Renal cortical epithelial cell (primary cell): Measurements from ENCODE around the gene THRB. TPM values are rescaled to one million over a fixed set of nuclear protein-coding genes. Genes with fewer than 3 reads are reported as not detected.

Source experiments
- DNase-seq: peaks from one replicate; pipeline ENCODE4 v3.0.0-alpha.2; 2011; ENCODE audit warnings: low read depth
- total RNA-seq: library from RNA; depleted of rRNA; stranded (reverse); fragments of >200 nt; gene quantifications from 2 replicates; pipeline ENCODE4 v1.2.3, GENCODE V29; 2014

Gene THRB
- total RNA-seq, 1 donor from 2014 or later: 46.1 TPM

- no peak for DNase-seq
Measured at GRCh38 chr3:24352893-24353553, 141.6 kb downstream of the THRB start.

GRCh38 chr3:24351779-24352469 is 142.7 kb downstream of the THRB start:
- DNase-seq: no peak

GRCh38 chr3:24349367-24350019 is 145.2 kb downstream of the THRB start:
- no peak for DNase-seq

GRCh38 chr3:24348348-24348747 is 146.3 kb downstream of the THRB start:
- DNase-seq: no peak

- no peak for DNase-seq
Measured at GRCh38 chr3:24344784-24345439, 149.7 kb downstream of the THRB start.

- DNase-seq: peak; percentile 31
Measured at GRCh38 chr3:24343084-24343783, 151.4 kb downstream of the THRB start.

- no peak for DNase-seq
Measured at GRCh38 chr3:24342275-24342674, 152.4 kb downstream of the THRB start.

- no peak for DNase-seq
Measured at GRCh38 chr3:24341668-24342067, 153.0 kb downstream of the THRB start.

- no peak for DNase-seq
Measured at GRCh38 chr3:24340966-24341365, 153.7 kb downstream of the THRB start.

GRCh38 chr3:24340161-24340560 is 154.5 kb downstream of the THRB start:
- no peak for DNase-seq

- DNase-seq: no peak
Measured at GRCh38 chr3:24339266-24339825, 155.3 kb downstream of the THRB start.

GRCh38 chr3:24338409-24339130 is 156.1 kb downstream of the THRB start:
- no peak for DNase-seq

- DNase-seq: no peak
Measured at GRCh38 chr3:24336101-24336500, 158.5 kb downstream of the THRB start.

GRCh38 chr3:24332092-24332491 is 162.6 kb downstream of the THRB start:
- DNase-seq: no peak

- DNase-seq: peak; percentile 66
Measured at GRCh38 chr3:24323272-24323671, 171.4 kb downstream of the THRB start.

GRCh38 chr3:24320601-24321000 is 174.0 kb downstream of the THRB start:
- no peak for DNase-seq

GRCh38 chr3:24318677-24319287 is 175.9 kb downstream of the THRB start:
- peak; percentile 96 for DNase-seq

GRCh38 chr3:24316887-24317383 is 177.7 kb downstream of the THRB start:
- peak; percentile 83 for DNase-seq

- DNase-seq: peak; percentile 72
Measured at GRCh38 chr3:24315971-24316370, 178.7 kb downstream of the THRB start.

GRCh38 chr3:24315356-24315755 is 179.3 kb downstream of the THRB start:
- DNase-seq: no peak
